B cell (primary cell): Measurements from ENCODE around the gene GMIP. TPM values are rescaled to one million over a fixed set of nuclear protein-coding genes. Genes with fewer than 3 reads are reported as not detected.

ENCODE experiments used
- ATAC-seq: fragments of 200-7000 bp; cut with Tn5 transposase; one replicate; pipeline ENCODE4 v1.10.0; 2021; ENCODE audit warnings: low read depth, mild to moderate bottlenecking, moderate number of reproducible peaks, moderate library complexity
- CTCF ChIA-PET: fragments of 350-600 bp; sonication (Branson Sonifier 250); formaldehyde crosslinking; loops from one replicate; lab custom pipeline; 2021; ENCODE audit warnings: antibody characterized with exemption, inconsistent platforms; lab: Charles Lee
- POLR2A ChIA-PET: fragments of 350-600 bp; sonication (Branson Sonifier 250); formaldehyde crosslinking; loops from one replicate; lab custom pipeline; 2021; ENCODE audit warnings: antibody characterized with exemption; lab: Charles Lee
- DNase-seq: peaks from one replicate; pipeline ENCODE4 v3.0.0; 2013
- H2AFZ ChIP-seq: 2 replicates; pipeline ENCODE4 v1.6.1; 2012; ENCODE audit warnings: mild to moderate bottlenecking, low read depth, low read length; ENCODE audit not compliant: insufficient read depth, poor library complexity, severe bottlenecking
- H3K27ac ChIP-seq, 2 donors: 1 replicate in 1 of 2; 2 replicates in 1 of 2; pipeline ENCODE4 v1.5.1; 2012 to 2013; ENCODE audit warnings: low read length in 2 of 2, mild to moderate bottlenecking in 2 of 2, moderate library complexity in 1 of 2
- H3K27me3 ChIP-seq, 4 experiments: fragments of 200-600 bp in 1 of 4; sonication (generic) in 1 of 4; replicated peaks in 1 of 4; 1 replicate in 2 of 4; 2 replicates in 2 of 4; pipeline versions ENCODE4 v1.6.1 to v1.7.0; 2013 to 2016; ENCODE audit warnings: low read length in 3 of 4, mild to moderate bottlenecking in 2 of 4, mixed read lengths in 1 of 4, moderate library complexity in 1 of 4; ENCODE audit not compliant: insufficient read depth in 4 of 4, control insufficient read depth in 3 of 4; ENCODE audit errors: control extremely low read depth in 1 of 4
- H3K36me3 ChIP-seq, 2 experiments: replicated peaks in 1 of 2; 1 replicate in 1 of 2; 2 replicates in 1 of 2; pipeline versions ENCODE4 v1.6.1 to v1.7.1; 2013; ENCODE audit warnings: low read length in 1 of 2; ENCODE audit not compliant: insufficient read depth in 2 of 2, control insufficient read depth in 1 of 2; ENCODE audit errors: control extremely low read depth in 1 of 2, extremely low read depth in 1 of 2
- H3K4me1 ChIP-seq, 2 donors: fragments of 200-600 bp in 1 of 2; sonication (generic) in 1 of 2; 1 replicate in 1 of 2; 2 replicates in 1 of 2; pipeline versions ENCODE4 v1.5.1 to v1.6.1; 2013 to 2017; ENCODE audit warnings: low read length in 2 of 2; ENCODE audit not compliant: control insufficient read depth in 2 of 2, insufficient read depth in 2 of 2
- H3K4me2 ChIP-seq: replicated peaks from 2 replicates; pipeline ENCODE3; 2012; ENCODE audit warnings: mild to moderate bottlenecking, low read depth, low read length; ENCODE audit not compliant: poor library complexity, severe bottlenecking
- H3K4me3 ChIP-seq, 5 experiments: fragments of 200-600 bp in 1 of 5; sonication (generic) in 1 of 5; 1 replicate in 3 of 5; 2 replicates in 2 of 5; pipeline versions ENCODE4 v1.5.1 to v1.7.0; 2011 to 2016; ENCODE audit warnings: low read length in 4 of 5, mild to moderate bottlenecking in 4 of 5, low read depth in 2 of 5, control low read depth in 1 of 5, moderate library complexity in 1 of 5; ENCODE audit not compliant: insufficient read depth in 1 of 5; ENCODE audit errors: control extremely low read depth in 1 of 5, extremely low read depth in 1 of 5
- H3K79me2 ChIP-seq: fragments of 200-600 bp; sonication (generic); one replicate; pipeline ENCODE4 v1.6.0; 2016; ENCODE audit warnings: low read length; ENCODE audit not compliant: control insufficient read depth, insufficient read depth
- H3K9ac ChIP-seq: fragments of 200-600 bp; sonication (generic); 2 replicates; pipeline ENCODE4 v1.6.1; 2017; ENCODE audit warnings: mild to moderate bottlenecking, low read length, moderate library complexity
- H3K9me3 ChIP-seq, 3 donors: one replicate each; pipeline versions ENCODE4 v1.6.1 to v1.7.1; 2013; ENCODE audit warnings: low read length in 2 of 3; ENCODE audit not compliant: control insufficient read depth in 2 of 3, insufficient read depth in 1 of 3; ENCODE audit errors: control extremely low read depth in 1 of 3
- H4K20me1 ChIP-seq: 2 replicates; pipeline ENCODE4 v1.6.0; 2012; ENCODE audit warnings: mild to moderate bottlenecking, low read length; ENCODE audit not compliant: insufficient read depth, control insufficient read depth, poor library complexity, severe bottlenecking
- H3K27ac Mint-ChIP-seq: one replicate; pipeline ENCODE4 v1.8.0; 2021; ENCODE audit warnings: mixed read lengths
- H3K27me3 Mint-ChIP-seq: one replicate; pipeline ENCODE4 v1.8.0; 2021; ENCODE audit warnings: mixed read lengths
- H3K4me1 Mint-ChIP-seq: one replicate; pipeline ENCODE4 v1.8.0; 2021; ENCODE audit warnings: mixed read lengths
- H3K4me3 Mint-ChIP-seq: one replicate; pipeline ENCODE4 v1.8.0; 2021; ENCODE audit warnings: mixed read lengths
- H3K9me3 Mint-ChIP-seq: one replicate; pipeline ENCODE4 v1.8.0; 2022; ENCODE audit warnings: mixed read lengths; ENCODE audit not compliant: insufficient read depth
- CTCF ChIP-seq: fragments of 200-600 bp; IDR thresholded peaks from one replicate; pipeline ENCODE4 v1.8.0; 2022; ENCODE audit warnings: antibody characterized with exemption, mild to moderate bottlenecking
- EZH2 ChIP-seq: IDR thresholded peaks from 2 replicates; pipeline ENCODE4 v1.6.1; 2012; ENCODE audit warnings: borderline replicate concordance, low read depth, mild to moderate bottlenecking, moderate library complexity, low read length; ENCODE audit not compliant: insufficient read depth, poor library complexity, severe bottlenecking
- WGBS: methylation state at CpG from one replicate; pipeline ENCODE4 v1.1.5; 2013; ENCODE audit warnings: missing lambda C conversion rate; ENCODE audit not compliant: insufficient coverage; 5-methylcytosine and 5-hydroxymethylcytosine counted together
- intact Hi-C: fragments of 100-400 bp; cut with micrococcal nuclease; formaldehyde crosslinking; loops from one replicate; pipeline ENCODE4 v1.10.0; 2022
- polyA plus RNA-seq: library from polyadenylated mRNA; depleted of rRNA; stranded (reverse); fragments of >200 nt; gene quantifications from 2 replicates; pipeline ENCODE4 v1.2.3, GENCODE V29; 2012
- total RNA-seq, 2 donors: library from RNA; stranded (reverse); fragments of 120-200 nt in 1 of 2; gene quantifications; 1 replicate in 1 of 2; 2 replicates in 1 of 2; pipeline versions ENCODE4 v1.2.3 to v1.2.4, GENCODE V29; 2013 to 2022

The GMIP gene
- total and polyA plus RNA-seq, 2 donors (not counting 1 experiment from before 2014, with no cell fraction given) = 57.0 to 112 TPM

DNA sequence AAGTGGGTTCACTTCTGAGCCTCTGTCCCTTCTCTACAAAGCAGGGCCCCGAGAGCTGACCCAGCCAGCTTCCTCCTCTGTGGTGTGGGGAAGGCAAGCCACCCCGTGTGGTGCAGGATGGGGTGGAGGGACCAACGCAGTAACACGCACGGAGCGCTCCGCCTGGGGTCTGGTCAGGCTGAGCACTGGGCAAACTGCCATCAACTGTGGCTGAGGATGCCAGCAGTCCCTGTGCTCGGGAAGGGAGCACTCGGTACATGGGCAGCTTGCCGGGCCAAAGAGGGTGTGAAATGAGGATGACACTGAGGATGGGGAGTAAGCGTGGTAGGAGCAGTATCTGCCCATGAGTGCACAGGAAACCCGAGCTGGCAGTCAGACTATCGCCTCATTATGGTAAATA, 7.6 kb upstream of the GMIP start:
- no peaks in the 10 kb centered on the region for H3K4me1 ChIP-seq
- H3K79me2 ChIP-seq = peaks cover 31% of the 10 kb centered on the region
- no peaks in the 10 kb centered on the region for H3K9me3 Mint-ChIP-seq
- CTCF ChIA-PET = interaction anchor here (1.5 kb wide), 1 partner anchor 11 kb away, joined by 5 read pairs; no protein-coding TSS in a partner anchor
- POLR2A ChIA-PET = interaction anchor here (2.0 kb wide), 1 partner anchor 18 kb away, joined by 5 read pairs; the partner anchor contains the start of gene ZNF101
- no peak overlapping the region for H2AFZ ChIP-seq
- DNase-seq (no peak), ATAC-seq (no peak)
- H3K36me3 ChIP-seq = peaks cover 0 to 86% of the 10 kb centered on the region in 2 experiments
- H3K27ac ChIP-seq = no peak overlapping the region
- no peaks in the 10 kb centered on the region for H3K4me1 Mint-ChIP-seq
- no peaks in the 10 kb centered on the region for H3K27me3 Mint-ChIP-seq
- intact Hi-C loops = no loop called here
- WGBS = 95% methylated on average over 13 of the region's 13 CpGs
- TF ChIP-seq CTCF (no peak), EZH2 (no peak)
- H3K27me3 ChIP-seq = no peaks in the 10 kb centered on the region
- H3K9ac ChIP-seq = no peak overlapping the region
- H3K4me3 ChIP-seq = no peak overlapping the region
- H4K20me1 ChIP-seq = peaks cover 24% of the 10 kb centered on the region
- no peak overlapping the region for H3K4me3 Mint-ChIP-seq
- no peak overlapping the region for H3K27ac Mint-ChIP-seq
- no peak overlapping the region for H3K4me2 ChIP-seq
- H3K9me3 ChIP-seq = no peaks in the 10 kb centered on the region

DNA sequence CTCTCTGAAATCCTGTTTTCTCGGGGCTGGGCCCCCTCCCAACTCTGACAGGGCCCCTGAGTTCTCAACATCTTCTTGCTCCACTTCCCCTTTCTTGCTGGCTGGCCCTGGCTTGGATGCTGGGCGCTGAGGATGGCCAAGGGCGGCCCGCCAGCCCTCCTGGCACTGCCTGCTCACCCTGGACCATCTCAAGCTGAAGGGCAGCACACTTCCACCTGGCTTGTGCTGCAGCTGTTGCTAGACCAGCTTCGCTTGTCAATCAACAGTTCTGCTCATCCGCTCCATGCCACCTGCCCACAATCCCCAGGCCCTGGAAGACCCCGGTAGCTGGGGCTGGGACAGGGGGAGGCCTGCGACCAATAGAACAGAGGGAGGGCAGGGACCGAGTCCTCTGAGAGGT, 6.9 kb upstream of the GMIP start:
- Histone ChIP-seq H3K36me3 (peaks cover 0 to 86% of the 10 kb centered on the region in 2 experiments), H3K4me1 (no peaks in the 10 kb centered on the region), H2AFZ (no peak overlapping the region), H4K20me1 (peaks cover 17% of the 10 kb centered on the region), H3K4me3 (no peak overlapping the region), H3K4me2 (no peak overlapping the region), H3K27me3 (no peaks in the 10 kb centered on the region), H3K9me3 (no peaks in the 10 kb centered on the region), H3K79me2 (peaks cover 24% of the 10 kb centered on the region), H3K27ac (no peak overlapping the region), H3K9ac (no peak overlapping the region)
- Mint-ChIP-seq H3K27me3 (no peaks in the 10 kb centered on the region), H3K27ac (no peak overlapping the region), H3K4me1 (no peaks in the 10 kb centered on the region), H3K9me3 (no peaks in the 10 kb centered on the region), H3K4me3 (no peak overlapping the region)
- DNase-seq (no peak), ATAC-seq (no peak)
- CTCF ChIA-PET = interaction anchor here (1.4 kb wide), 1 partner anchor 117 kb away, joined by 4 read pairs; no protein-coding TSS in a partner anchor
- whole genome bisulfite sequencing = 93% methylated on average over 9 of the region's 9 CpGs
- POLR2A ChIA-PET = no interaction called here
- intact Hi-C loops = no loop called here
- TF ChIP-seq CTCF = no peak
- TF ChIP-seq EZH2 = no peak
